A549 (cell line): ENCODE measurements around the gene PLXDC1. TPM values are rescaled to one million over a fixed set of nuclear protein-coding genes. Genes with fewer than 3 reads are reported as not detected.
"Not testable (repeated sequence)": the region's sequence is repeated elsewhere in the genome, so short reads cannot be mapped to it uniquely, and the experiment has no call there.

Source experiments
- ATAC-seq, 2 experiments: fragments of 200-7000 bp in 1 of 2; fragments of >200 bp in 1 of 2; cut with Nextera tagmentation in 1 of 2; cut with Tn5 transposase in 1 of 2; 3 replicates each; pipeline versions ENCODE4 v1.8.0 to v1.9.1; 2018 to 2020; ENCODE audit warnings: mild to moderate bottlenecking in 1 of 2, moderate library complexity in 1 of 2
- CTCF ChIA-PET: fragments of 300-600 bp; sonication (Branson Sonifier 250); formaldehyde crosslinking; extraction: SDS; loops from one replicate; lab custom pipeline; 2021; ENCODE audit warnings: antibody characterized with exemption, inconsistent platforms; lab: Yijun Ruan, JAX
- POLR2A ChIA-PET: fragments of 350-600 bp; formaldehyde crosslinking; extraction: SDS; loops from one replicate; lab custom pipeline; 2021; ENCODE audit warnings: antibody characterized with exemption, inconsistent platforms; lab: Yijun Ruan, JAX
- DNase-seq, 2 experiments: peaks; one replicate each; pipeline versions ENCODE4 v3.0.0 to v3.0.0-alpha.2; 2011 to 2016; ENCODE audit warnings: low read depth in 1 of 2, low spot score in 1 of 2
- FAIRE-seq: peaks from 2 replicates; lab custom pipeline; 2011; peaks lifted over from hg19 to GRCh38; lab: Jason Lieb, UNC
- H3K27ac ChIP-seq, 2 experiments: fragments of >200 bp; sonication (Bioruptor Twin); formaldehyde crosslinking; 3 replicates each; pipeline ENCODE4 v1.5.1; 2016 to 2017
- H3K4me1 ChIP-seq: fragments of >200 bp; sonication (Bioruptor Twin); formaldehyde crosslinking; 3 replicates; pipeline ENCODE4 v1.6.1; 2016
- H3K4me2 ChIP-seq: fragments of >200 bp; sonication (Bioruptor Twin); formaldehyde crosslinking; 3 replicates; pipeline ENCODE4 v1.6.1; 2016
- H3K4me3 ChIP-seq: fragments of >200 bp; sonication (Bioruptor Twin); formaldehyde crosslinking; 3 replicates; pipeline ENCODE4 v1.5.1; 2016
- H3K9me3 ChIP-seq: fragments of >200 bp; sonication (Bioruptor Twin); formaldehyde crosslinking; 3 replicates; pipeline ENCODE4 v1.6.1; 2016
- CEBPB ChIP-seq, 2 experiments: fragments of >200 bp in 1 of 2; sonication (Bioruptor Twin) in 1 of 2; formaldehyde crosslinking in 1 of 2; IDR thresholded peaks; 2 replicates each; pipeline ENCODE4 v1.6.1; 2012 to 2016
- EHMT2 ChIP-seq: fragments of 200-600 bp; sonication (generic); IDR thresholded peaks from 2 replicates; pipeline ENCODE4 v1.6.1; 2016; ENCODE audit warnings: antibody characterized with exemption, low read depth, mild to moderate bottlenecking, moderate library complexity
- ESRRA ChIP-seq: fragments of 150-350 bp; IDR thresholded peaks from 2 replicates; pipeline ENCODE4 v1.6.1; 2014; ENCODE audit warnings: mild to moderate bottlenecking, low read length, borderline replicate concordance
- FOSB ChIP-seq: fragments of 250-450 bp; sonication (Bioruptor Pico); IDR thresholded peaks from 2 replicates; pipeline ENCODE4 v1.5.0; 2020; ENCODE audit warnings: mild to moderate bottlenecking, moderate library complexity
- FOSL2 ChIP-seq, 2 experiments: fragments of 450-650 bp in 1 of 2; fragments of >200 bp in 1 of 2; sonication (Bioruptor Twin) in 1 of 2; formaldehyde crosslinking; IDR thresholded peaks; 2 replicates each; pipeline versions ENCODE4 v1.5.0 to v1.6.1; 2016 to 2020; ENCODE audit warnings: mild to moderate bottlenecking in 1 of 2, moderate library complexity in 1 of 2
- FOXS1 ChIP-seq: fragments of 250-450 bp; sonication (Bioruptor Pico); IDR thresholded peaks from 2 replicates; pipeline ENCODE4 v1.5.0; 2020; ENCODE audit warnings: mild to moderate bottlenecking, moderate library complexity
- GATA3 ChIP-seq: IDR thresholded peaks from 2 replicates; pipeline ENCODE4 v1.6.1; 2012; ENCODE audit warnings: borderline replicate concordance
- HOXA7 ChIP-seq: fragments of 250-450 bp; sonication (Bioruptor Pico); IDR thresholded peaks from 2 replicates; pipeline ENCODE4 v1.5.0; 2020; ENCODE audit warnings: mild to moderate bottlenecking, moderate library complexity
- HOXB5 ChIP-seq: fragments of 250-450 bp; sonication (Bioruptor Pico); IDR thresholded peaks from 2 replicates; pipeline ENCODE4 v1.5.0; 2020; ENCODE audit warnings: mild to moderate bottlenecking, moderate library complexity
- JUN ChIP-seq, 2 experiments: fragments of >200 bp; sonication (Bioruptor Twin); formaldehyde crosslinking; IDR thresholded peaks; 2 replicates in 1 of 2; 3 replicates in 1 of 2; pipeline ENCODE4 v1.6.1; 2016 to 2017
- JUNB ChIP-seq: fragments of >200 bp; sonication (Bioruptor Twin); formaldehyde crosslinking; IDR thresholded peaks from 2 replicates; pipeline ENCODE4 v1.6.1; 2016
- KDM5A ChIP-seq: fragments of 200-600 bp; sonication (generic); IDR thresholded peaks from 2 replicates; pipeline ENCODE4 v1.6.1; 2016; ENCODE audit warnings: antibody characterized with exemption, mild to moderate bottlenecking
- MAFK ChIP-seq: fragments of 450-650 bp; IDR thresholded peaks from 2 replicates; pipeline ENCODE4 v1.6.1; 2014; ENCODE audit not compliant: partially characterized antibody
- MAZ ChIP-seq: fragments of 150-350 bp; IDR thresholded peaks from 2 replicates; pipeline ENCODE4 v1.6.1; 2014; ENCODE audit warnings: antibody characterized with exemption, low read depth, low read length, borderline replicate concordance
- POLR2A ChIP-seq: IDR thresholded peaks from 2 replicates; pipeline ENCODE4 v1.6.1; 2012; ENCODE audit warnings: mild to moderate bottlenecking, low read length
- POLR2AphosphoS2 ChIP-seq: conservative IDR thresholded peaks from 2 replicates; pipeline ENCODE4 v1.6.1; 2012; ENCODE audit warnings: low read length, improper control_type of control experiment, inconsistent platforms
- RARB ChIP-seq: fragments of 250-450 bp; sonication (Bioruptor Pico); IDR thresholded peaks from 2 replicates; pipeline ENCODE4 v1.8.0; 2021; ENCODE audit warnings: mild to moderate bottlenecking, moderate library complexity
- RCOR1 ChIP-seq: fragments of 150-350 bp; IDR thresholded peaks from 2 replicates; pipeline ENCODE4 v1.6.1; 2014; ENCODE audit warnings: antibody characterized with exemption, low read length, low read depth
- RFX5 ChIP-seq: fragments of 450-650 bp; IDR thresholded peaks from 2 replicates; pipeline ENCODE4 v1.7.1; 2014; ENCODE audit warnings: antibody characterized with exemption, mild to moderate bottlenecking, moderate library complexity
- SREBF2 ChIP-seq: fragments of 450-650 bp; IDR thresholded peaks from 2 replicates; pipeline ENCODE4 v1.6.1; 2014; ENCODE audit warnings: mild to moderate bottlenecking, moderate library complexity
- TFCP2L1 ChIP-seq: fragments of 250-450 bp; sonication (Bioruptor Pico); IDR thresholded peaks from 2 replicates; pipeline ENCODE4 v1.5.0; 2021; ENCODE audit warnings: mild to moderate bottlenecking
- TP53 ChIP-seq: fragments of 250-450 bp; sonication (Bioruptor Pico); IDR thresholded peaks from 2 replicates; pipeline ENCODE4 v1.5.0; 2021; ENCODE audit warnings: mild to moderate bottlenecking, moderate library complexity
- ZFP36 ChIP-seq: fragments of 450-650 bp; IDR thresholded peaks from 2 replicates; pipeline ENCODE4 v1.6.1; 2014; ENCODE audit warnings: borderline replicate concordance; ENCODE audit not compliant: partially characterized antibody
- ZNF302 ChIP-seq: fragments of 250-450 bp; sonication (Bioruptor Pico); IDR thresholded peaks from 2 replicates; pipeline ENCODE4 v1.9.0; 2021; ENCODE audit warnings: inconsistent platforms, mild to moderate bottlenecking, moderate library complexity
- ZSCAN20 ChIP-seq: fragments of 250-450 bp; sonication (Bioruptor Pico); IDR thresholded peaks from 2 replicates; pipeline ENCODE4 v1.8.0; 2022; ENCODE audit warnings: mild to moderate bottlenecking, moderate library complexity
- WGBS: methylation state at CpG from one replicate; pipeline ENCODE4 v1.1.6; 2017; ENCODE audit errors: missing lambda C conversion rate; 5-methylcytosine and 5-hydroxymethylcytosine counted together
- polyA plus RNA-seq, 4 experiments: library from polyadenylated mRNA; depleted of rRNA in 3 of 4; stranded (reverse); fragments of >200 nt; fragmentation: RNase III in 1 of 4; extraction: RNeasy Plus Mini Kit Qiagen cat#74134 plus additional on column Dnase treatment in 1 of 4; gene quantifications; 2 replicates in 3 of 4; 3 replicates in 1 of 4; pipeline ENCODE4 v1.2.3, GENCODE V29; 2011 to 2017
- TF ChIP-seq, protein P1 (sequence below): fragments of >200 bp; sonication (Bioruptor Twin); formaldehyde crosslinking; IDR thresholded peaks from 3 replicates; pipeline ENCODE4 v1.6.1; 2016
- TF ChIP-seq, protein P2 (sequence below): IDR thresholded peaks from 2 replicates; pipeline ENCODE4 v1.6.1; 2012
- TF ChIP-seq, protein P3 (sequence below): fragments of >200 bp; sonication (Bioruptor Twin); formaldehyde crosslinking; IDR thresholded peaks from 3 replicates; pipeline ENCODE4 v1.5.1; 2016
- TF ChIP-seq, protein P4 (sequence below): fragments of 150-350 bp; IDR thresholded peaks from 2 replicates; pipeline ENCODE4 v1.6.1; 2014; ENCODE audit warnings: low read depth, mild to moderate bottlenecking, low read length
- TF ChIP-seq, protein P5 (sequence below): fragments of 450-650 bp; IDR thresholded peaks from 2 replicates; pipeline ENCODE4 v1.6.1; 2014; ENCODE audit warnings: antibody characterized with exemption

Gene PLXDC1
- polyA plus RNA-seq, 2 of the 4 experiments (the other 2 are of a cell fraction) = 0.31 to 0.36 TPM

DNA sequence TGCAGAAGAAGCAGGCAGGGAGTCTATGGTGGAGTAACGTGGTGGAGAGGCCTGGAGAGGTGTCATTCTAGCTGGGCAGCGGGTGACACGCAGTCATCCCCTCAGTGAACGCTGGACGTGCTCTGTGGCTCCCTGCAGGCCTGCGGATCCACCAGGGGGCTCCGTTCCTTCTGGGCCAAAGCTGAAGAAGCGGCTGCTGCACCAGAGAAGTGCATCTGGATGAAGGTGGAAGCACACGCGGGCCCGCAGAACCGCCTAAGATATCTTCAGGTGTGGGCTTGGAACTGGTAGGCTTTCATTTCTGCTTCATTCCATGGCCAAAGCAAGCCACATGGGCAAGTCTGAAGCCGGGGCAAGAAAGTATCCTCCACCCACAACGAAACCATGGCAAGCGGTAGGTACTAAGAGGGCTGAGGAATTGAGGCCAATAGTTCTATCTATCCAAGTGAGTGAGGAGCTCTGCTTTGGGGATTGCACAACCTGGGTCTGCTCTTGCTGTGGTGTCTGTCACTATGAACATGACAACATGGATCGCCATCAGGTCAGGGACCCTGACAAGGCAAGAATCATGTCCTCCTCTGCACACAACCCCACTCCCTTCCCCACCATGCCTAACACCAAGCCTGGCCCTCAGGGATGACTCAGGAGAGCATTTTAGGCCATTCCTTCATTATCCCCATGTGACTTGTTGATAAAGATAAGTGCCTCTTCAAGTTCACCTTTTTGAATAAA lies 105.3 kb downstream of the PLXDC1 start:
- Histone ChIP-seq H3K4me1 (no peaks in the 10 kb centered on the region), H3K4me3 (no peak overlapping the region), H3K4me2 (no peak overlapping the region), H3K9me3 (peaks cover 38% of the 10 kb centered on the region), H3K27ac (peak overlapping the region; percentile 26 to 29)
- TF ChIP-seq ZSCAN20 = no peak
- no peak for TF ChIP-seq SREBF2
- TF ChIP-seq POLR2A = no peak
- TF ChIP-seq GATA3 = no peak
- no peak for TF ChIP-seq JUN (IDR thresholded peaks at IDR 0.05)
- no peak for TF ChIP-seq CEBPB (IDR thresholded peaks at IDR 0.05)
- TF ChIP-seq FOSL2 (IDR thresholded peaks at IDR 0.05) = no peak
- TF ChIP-seq FOSL2 (CRISPR knock-in tag; IDR thresholded peaks at IDR 0.05) = no peak
- TF ChIP-seq HOXB5 (CRISPR knock-in tag) = no peak
- no peak for TF ChIP-seq EHMT2
- TF ChIP-seq FOXS1 (CRISPR knock-in tag) = no peak
- TF ChIP-seq, protein P1, sequence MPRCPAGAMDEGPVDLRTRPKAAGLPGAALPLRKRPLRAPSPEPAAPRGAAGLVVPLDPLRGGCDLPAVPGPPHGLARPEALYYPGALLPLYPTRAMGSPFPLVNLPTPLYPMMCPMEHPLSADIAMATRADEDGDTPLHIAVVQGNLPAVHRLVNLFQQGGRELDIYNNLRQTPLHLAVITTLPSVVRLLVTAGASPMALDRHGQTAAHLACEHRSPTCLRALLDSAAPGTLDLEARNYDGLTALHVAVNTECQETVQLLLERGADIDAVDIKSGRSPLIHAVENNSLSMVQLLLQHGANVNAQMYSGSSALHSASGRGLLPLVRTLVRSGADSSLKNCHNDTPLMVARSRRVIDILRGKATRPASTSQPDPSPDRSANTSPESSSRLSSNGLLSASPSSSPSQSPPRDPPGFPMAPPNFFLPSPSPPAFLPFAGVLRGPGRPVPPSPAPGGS = no peak
- TF ChIP-seq ZFP36 = no peak
- TF ChIP-seq, protein P2, sequence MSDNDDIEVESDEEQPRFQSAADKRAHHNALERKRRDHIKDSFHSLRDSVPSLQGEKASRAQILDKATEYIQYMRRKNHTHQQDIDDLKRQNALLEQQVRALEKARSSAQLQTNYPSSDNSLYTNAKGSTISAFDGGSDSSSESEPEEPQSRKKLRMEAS = no peak
- TF ChIP-seq KDM5A = no peak
- TF ChIP-seq MAZ = no peak
- no peak for TF ChIP-seq JUNB
- DNase-seq = no peak
- WGBS = 86% methylated on average over 16 of the region's 16 CpGs
- no peak for ATAC-seq
- FAIRE-seq = no peak
- ChIA-PET POLR2A (no interaction called here), CTCF (interaction anchor here (0.9 to 3.0 kb wide), 5 partner anchors 11 to 107 kb away, joined by 3 to 9 read pairs (median 4); no protein-coding TSS in a partner anchor)

DNA sequence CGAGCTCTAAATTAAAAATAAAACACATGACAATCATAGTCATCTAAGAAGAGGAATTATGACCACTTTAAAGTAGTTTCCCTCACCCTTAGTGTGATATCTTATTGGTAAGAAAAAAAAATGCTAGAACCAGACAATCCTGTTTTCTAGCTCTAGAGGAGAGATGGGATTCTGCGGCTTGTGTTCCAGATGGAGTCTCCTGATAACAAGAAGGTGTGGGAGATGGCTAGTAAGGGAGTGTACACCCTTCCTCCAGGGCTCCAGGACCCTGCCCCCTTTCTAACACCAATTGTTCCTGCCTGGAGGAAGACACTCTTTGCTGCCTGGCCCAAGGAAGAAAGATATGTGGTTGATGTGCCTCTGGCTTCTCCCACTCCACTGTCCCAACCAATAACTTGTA lies 115.4 kb downstream of the PLXDC1 start:
- DNase-seq = no peak
- WGBS = 18% methylated on average over 2 of the region's 2 CpGs
- ATAC-seq = 0 out of 6 replicates have a peak, but pooled peaks of 1 of the 2 experiments have one; percentile 54
- no peak for FAIRE-seq
- ChIA-PET CTCF (interaction anchor here (0.6 kb wide), 1 partner anchor 33 kb away, joined by 3 read pairs; no protein-coding TSS in a partner anchor), POLR2A (no interaction called here)
- Histone ChIP-seq H3K27ac (no peak overlapping the region), H3K4me2 (no peak overlapping the region), H3K9me3 (no peaks in the 10 kb centered on the region), H3K4me1 (no peaks in the 10 kb centered on the region), H3K4me3 (no peak overlapping the region)
- TF ChIP-seq RCOR1 = no peak
- TF ChIP-seq, protein P3, sequence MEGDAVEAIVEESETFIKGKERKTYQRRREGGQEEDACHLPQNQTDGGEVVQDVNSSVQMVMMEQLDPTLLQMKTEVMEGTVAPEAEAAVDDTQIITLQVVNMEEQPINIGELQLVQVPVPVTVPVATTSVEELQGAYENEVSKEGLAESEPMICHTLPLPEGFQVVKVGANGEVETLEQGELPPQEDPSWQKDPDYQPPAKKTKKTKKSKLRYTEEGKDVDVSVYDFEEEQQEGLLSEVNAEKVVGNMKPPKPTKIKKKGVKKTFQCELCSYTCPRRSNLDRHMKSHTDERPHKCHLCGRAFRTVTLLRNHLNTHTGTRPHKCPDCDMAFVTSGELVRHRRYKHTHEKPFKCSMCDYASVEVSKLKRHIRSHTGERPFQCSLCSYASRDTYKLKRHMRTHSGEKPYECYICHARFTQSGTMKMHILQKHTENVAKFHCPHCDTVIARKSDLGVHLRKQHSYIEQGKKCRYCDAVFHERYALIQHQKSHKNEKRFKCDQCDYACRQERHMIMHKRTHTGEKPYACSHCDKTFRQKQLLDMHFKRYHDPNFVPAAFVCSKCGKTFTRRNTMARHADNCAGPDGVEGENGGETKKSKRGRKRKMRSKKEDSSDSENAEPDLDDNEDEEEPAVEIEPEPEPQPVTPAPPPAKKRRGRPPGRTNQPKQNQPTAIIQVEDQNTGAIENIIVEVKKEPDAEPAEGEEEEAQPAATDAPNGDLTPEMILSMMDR = no peak
- TF ChIP-seq, protein P4, sequence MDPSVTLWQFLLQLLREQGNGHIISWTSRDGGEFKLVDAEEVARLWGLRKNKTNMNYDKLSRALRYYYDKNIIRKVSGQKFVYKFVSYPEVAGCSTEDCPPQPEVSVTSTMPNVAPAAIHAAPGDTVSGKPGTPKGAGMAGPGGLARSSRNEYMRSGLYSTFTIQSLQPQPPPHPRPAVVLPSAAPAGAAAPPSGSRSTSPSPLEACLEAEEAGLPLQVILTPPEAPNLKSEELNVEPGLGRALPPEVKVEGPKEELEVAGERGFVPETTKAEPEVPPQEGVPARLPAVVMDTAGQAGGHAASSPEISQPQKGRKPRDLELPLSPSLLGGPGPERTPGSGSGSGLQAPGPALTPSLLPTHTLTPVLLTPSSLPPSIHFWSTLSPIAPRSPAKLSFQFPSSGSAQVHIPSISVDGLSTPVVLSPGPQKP = no peak
- TF ChIP-seq ZFP36 = no peak
- TF ChIP-seq, protein P5, sequence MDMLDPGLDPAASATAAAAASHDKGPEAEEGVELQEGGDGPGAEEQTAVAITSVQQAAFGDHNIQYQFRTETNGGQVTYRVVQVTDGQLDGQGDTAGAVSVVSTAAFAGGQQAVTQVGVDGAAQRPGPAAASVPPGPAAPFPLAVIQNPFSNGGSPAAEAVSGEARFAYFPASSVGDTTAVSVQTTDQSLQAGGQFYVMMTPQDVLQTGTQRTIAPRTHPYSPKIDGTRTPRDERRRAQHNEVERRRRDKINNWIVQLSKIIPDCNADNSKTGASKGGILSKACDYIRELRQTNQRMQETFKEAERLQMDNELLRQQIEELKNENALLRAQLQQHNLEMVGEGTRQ = no peak
- no peak for TF ChIP-seq TP53 (CRISPR knock-in tag)
- TF ChIP-seq, protein P1 = no peak
- no peak for TF ChIP-seq ZNF302 (CRISPR knock-in tag)
- no peak for TF ChIP-seq TFCP2L1 (CRISPR knock-in tag)
- no peak for TF ChIP-seq RFX5
- no peak for TF ChIP-seq FOSB (CRISPR knock-in tag)
- TF ChIP-seq, protein P2 = no peak
- TF ChIP-seq ESRRA = no peak
- no peak for TF ChIP-seq RARB
- no peak for TF ChIP-seq HOXA7 (CRISPR knock-in tag)
- no peak for TF ChIP-seq CEBPB (IDR thresholded peaks at IDR 0.05)
- no peak for TF ChIP-seq MAFK
- no peak for TF ChIP-seq POLR2AphosphoS2

DNA sequence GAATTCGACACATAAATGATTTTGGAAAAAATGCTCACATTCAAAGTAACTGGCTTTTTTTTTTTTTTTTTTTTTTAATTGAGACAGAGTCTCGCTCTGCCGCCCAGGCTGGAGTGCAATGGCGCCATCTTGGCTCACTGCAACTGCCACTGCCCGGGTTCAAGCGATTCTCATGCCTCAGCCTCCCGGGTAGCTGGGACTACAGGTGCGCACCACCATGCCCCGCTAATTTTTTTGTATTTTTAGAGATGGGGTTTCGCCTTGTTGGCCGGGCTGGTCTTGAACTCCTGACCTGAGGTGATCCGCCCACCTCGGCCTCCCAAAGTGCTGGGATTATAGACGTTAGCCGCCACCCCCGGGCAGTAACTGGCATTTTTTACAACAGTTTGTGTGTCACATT lies 115.9 kb downstream of the PLXDC1 start:
- WGBS = 49% methylated on average over 16 of the region's 16 CpGs
- H3K4me1 ChIP-seq, ATAC-seq, DNase-seq, H3K27ac ChIP-seq, H3K4me2 ChIP-seq, POLR2A ChIA-PET, FAIRE-seq, H3K4me3 ChIP-seq, H3K9me3 ChIP-seq: not testable (repeated sequence)
- CTCF ChIA-PET = interaction anchor here (0.6 kb wide), 1 partner anchor 32 kb away, joined by 3 read pairs; no protein-coding TSS in a partner anchor
